CD4-positive, alpha-beta T cell treated with Interferon gamma for 1 hour (primary cell): ENCODE results near the gene PLBD1.

Source experiments
- DNase-seq: peaks from one replicate; pipeline ENCODE4 v3.0.0-alpha.2; 2020

Gene PLBD1

GRCh38 chr12:14567351-14568162 lies at the start of gene PLBD1:
PLBD1 (minus strand) TSS chr12:14567883; CDS start chr12:14567696, 187 bp downstream.
- peak; percentile 62 for DNase-seq

DNA sequence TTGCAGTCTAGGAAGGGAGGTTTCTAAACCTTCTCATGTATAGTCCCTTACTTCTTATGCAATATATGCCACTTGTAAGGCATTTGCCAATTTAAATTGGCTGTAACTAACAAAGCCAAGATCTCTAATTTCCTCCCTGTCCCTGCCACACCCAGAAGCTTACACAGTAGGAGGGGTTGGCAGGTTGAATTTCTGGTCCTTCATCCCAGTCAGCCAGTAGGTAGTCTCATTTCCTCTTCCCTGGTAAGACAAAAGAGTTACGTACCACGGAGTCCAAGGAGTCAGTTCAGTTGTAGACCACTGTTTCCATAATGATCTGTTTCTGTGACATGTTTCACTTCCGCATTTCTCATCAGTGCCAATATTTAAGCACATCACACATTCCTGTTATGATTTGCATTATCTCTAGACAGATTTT lies 47.0 kb upstream of the PLBD1 start:
- peak; percentile 15 for DNase-seq

- peak; percentile 39 for DNase-seq
Observed at GRCh38 chr12:14613718-14614117, 46.0 kb upstream of the PLBD1 start.

GRCh38 chr12:14612898-14613445 lies 45.3 kb upstream of the PLBD1 start:
- DNase-seq = no peak

DNA sequence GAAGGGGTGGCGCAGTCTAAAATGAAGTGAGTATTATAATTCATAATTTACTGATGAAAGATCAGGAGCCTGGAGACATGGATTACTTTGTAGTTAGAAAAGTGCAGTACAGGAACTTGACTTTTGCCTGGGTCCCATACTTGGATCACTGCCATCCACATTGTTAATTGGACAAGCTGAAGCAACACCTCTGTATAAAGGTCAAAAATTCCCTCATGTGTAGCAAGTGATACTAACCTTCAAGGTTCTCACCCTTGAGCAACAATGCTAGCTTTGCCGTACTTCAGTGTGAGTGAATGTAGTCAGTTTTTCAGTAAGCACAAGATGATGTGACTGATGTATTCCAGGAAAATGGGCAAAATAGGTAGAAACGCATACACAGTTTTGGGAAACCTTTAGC lies 44.6 kb upstream of the PLBD1 start:
- DNase-seq = no peak

GRCh38 chr12:14611640-14612203 lies 44.0 kb upstream of the PLBD1 start:
- DNase-seq = no peak

DNA sequence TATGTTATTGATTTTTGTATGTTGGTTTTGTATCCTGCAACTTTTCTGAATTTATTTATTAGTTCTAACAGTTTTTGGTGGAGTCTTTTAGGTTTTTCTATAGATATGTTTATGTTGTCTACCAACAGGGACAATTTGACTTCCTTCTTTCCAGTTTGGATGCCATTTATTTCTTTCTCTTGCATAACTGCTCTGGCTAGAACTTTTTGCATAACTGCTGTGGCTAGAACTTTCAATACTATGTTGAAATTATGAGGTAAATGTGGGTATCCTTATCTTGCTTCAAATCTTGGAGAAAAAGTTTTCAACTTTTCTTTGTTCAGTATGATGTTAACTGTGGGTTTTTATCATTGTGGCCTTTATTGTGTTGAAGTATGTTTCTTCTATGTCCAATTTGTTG lies 39.9 kb upstream of the PLBD1 start:
- no peak for DNase-seq

- no peak for DNase-seq
Observed at GRCh38 chr12:14605401-14605989, 37.8 kb upstream of the PLBD1 start.

DNA sequence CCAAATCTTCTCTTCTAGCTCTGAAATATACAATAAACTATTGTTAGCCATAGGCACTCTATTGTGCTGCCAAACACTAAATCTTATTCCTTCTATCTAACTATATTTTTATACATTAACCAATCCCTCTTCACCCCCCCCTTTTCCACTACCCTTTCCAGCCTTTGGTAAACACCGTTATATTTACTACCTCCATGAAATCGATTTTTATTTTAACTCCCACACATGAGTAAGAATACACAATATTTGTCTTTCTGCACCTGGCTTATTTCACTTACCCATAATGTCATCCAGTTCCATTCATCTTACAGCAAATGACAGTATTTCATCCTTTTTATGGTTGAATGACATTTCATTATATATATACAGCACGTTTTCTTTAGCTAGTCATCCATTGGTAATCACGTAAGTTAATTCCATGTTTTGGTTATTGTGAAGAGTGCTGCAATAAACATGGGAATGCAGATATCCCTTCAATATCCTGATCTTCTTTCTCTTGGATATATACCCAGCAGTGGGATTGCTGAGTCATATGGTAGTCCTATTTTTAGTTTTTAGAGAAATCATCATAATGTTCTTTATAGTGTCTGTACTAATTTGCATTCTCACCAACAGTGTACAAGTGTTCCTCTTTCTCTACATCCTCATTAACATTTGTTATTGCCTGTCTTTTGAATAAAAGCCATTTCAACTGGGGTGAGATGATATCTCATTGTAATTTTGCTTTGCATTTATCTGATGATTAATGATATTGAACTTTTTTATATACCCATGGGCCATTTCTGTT lies 34.2 kb upstream of the PLBD1 start:
- no peak for DNase-seq

DNA sequence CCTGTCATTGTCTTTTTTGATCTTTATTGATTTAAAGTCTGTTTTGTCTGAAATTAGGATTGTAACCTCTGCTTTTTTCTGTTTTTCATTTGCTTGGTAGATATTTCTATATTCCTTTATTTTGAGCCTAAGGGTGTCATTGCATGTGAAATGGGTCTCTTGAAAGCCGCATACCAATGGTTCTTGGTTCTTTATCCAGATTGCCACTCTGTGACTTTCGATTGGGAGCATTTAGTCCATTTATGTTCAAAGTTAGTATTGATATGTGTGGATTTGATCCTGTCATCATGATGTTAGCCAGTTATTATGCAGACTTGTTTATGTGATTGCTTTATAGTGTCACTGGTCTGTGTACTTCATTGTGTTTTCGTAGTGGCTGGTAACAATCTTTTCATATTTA lies 29.8 kb upstream of the PLBD1 start:
- no peak for DNase-seq

DNA sequence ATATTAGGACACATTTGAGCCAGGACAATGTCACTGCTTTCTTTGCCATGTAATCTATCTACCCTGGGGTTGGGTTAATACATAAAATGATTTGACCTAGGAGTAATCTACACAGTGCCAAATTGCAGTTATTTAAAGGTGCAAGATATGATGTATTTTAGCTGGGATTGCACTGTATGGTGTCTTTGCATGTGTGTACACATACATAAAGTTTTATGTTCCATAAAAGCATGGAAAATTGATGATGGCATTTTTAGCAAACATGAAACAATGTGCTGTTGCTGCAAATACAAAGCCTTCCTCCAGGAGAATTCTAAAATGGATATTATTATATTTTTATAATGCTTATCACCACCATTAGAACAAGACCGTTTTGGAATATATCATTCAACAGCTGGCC lies 24.0 kb upstream of the PLBD1 start:
- DNase-seq = no peak

GRCh38 chr12:14589169-14590004 lies 21.7 kb upstream of the PLBD1 start:
- DNase-seq = no peak

- DNase-seq = no peak
Observed at GRCh38 chr12:14588571-14588970, 20.9 kb upstream of the PLBD1 start.

DNA sequence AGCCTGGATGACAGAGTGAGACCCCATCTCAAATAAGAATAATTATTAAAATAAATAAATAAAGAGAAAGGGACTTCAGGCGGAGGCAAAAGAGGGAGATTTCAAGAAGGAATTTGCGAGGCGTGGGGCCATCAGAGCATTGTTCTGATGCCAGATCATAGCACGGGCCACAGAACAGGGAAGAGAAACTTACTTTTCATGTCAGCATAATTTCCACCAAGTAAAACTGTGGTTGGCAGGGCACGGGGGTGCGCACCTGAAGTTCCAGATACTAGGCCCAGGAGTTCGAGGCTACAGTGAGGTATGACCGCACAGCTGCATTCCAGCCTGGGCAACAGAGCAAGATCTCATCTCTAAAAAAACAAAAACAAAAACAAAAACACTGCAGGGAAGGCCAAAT lies 11.0 kb upstream of the PLBD1 start:
- no peak for DNase-seq

DNA sequence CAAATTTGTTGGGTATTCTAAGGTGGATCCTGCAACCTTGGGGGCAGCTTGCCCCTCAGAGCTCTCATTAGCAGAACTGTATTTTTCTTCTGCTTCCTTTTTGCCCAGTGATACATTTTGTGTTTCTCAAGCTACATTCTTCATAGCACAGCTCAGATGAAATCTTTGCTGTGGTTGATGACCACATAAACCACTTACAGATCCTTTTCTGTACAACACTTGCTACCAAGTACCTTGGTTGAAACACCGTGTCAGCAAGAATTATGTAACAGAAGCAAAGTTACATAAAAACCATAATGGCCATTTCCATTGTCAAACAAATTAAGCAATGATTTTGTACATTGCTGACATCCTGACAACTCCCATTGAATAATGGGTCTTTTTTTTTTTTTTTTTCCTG lies 9.7 kb upstream of the PLBD1 start:
- no peak for DNase-seq

DNA sequence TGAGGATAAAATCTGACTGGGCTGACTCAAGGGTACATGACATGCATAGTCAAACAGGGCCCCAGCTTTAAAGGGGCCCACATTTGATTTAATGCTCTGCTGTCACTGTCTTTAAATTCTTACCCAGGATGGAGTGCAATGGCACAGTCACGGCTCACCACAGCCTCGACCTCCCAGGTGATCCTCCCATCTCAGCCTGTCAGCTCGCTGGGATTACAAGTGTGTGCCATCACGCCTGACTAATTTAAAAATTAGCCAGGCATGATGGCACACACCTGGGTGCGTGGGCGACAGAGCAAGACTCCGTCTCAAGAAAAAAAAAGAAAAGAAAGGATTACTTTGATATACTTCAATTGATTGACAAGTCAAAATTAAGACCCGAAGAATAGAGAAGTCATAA lies 9.2 kb upstream of the PLBD1 start:
- no peak for DNase-seq

DNA sequence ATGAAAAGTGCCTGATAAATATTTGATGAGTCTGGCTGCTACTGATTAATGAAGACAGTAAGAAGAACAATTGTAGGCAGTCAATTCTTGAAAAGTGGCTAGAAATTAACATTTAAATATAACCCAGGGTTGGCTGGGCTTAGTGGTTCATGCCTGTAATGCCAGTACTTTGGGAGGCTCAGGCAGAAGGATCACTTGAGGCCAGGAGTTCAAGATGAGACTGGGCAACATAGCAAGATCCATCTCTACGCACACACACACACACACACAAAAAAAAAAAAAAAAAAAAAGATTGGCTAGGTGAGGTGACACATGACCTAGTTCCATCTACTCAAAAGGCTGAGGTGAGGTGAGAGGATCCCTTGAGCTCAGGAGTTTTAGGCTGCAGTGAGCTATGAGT lies 7.9 kb upstream of the PLBD1 start:
- DNase-seq = no peak

DNA sequence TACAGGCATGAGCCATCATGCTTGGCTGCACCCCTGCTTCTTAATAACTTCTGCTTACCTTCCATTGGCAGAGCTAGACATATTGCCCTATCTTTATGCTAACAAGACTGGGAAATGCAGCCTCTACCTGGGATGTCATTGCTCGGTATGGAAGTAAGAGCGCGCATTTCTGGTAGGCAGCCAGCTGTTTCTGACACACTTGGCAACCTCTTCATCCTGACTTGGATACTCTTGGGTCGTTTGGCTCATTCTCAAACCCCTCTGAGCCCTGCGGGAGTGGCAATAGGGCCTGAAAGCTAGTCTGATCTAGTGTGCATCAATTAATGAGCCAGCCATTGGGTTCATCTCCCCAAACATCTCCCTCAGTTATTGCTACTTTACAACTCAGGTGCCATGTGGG lies 5.4 kb upstream of the PLBD1 start:
- no peak for DNase-seq

GRCh38 chr12:14572401-14572800 lies 4.7 kb upstream of the PLBD1 start:
- no peak for DNase-seq

DNA sequence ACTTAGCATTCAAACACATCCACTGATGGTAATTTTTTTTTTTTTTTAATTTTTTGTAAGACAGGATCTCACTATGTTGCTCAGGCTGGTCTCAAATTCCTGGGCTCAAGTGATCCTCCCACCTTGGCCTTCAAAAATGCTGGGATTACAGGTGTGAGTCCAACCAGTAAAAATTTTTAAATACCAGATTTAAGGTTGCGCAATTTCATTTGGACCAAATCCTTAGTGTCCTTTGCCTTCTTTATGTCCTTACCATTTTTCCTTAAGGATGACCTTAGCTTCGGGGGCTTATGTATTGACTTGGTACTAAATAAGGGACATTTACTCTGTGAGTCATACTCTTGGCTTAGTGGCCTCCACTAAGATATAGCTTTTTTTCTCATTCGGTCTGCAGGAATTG lies 4.1 kb upstream of the PLBD1 start:
- DNase-seq = no peak

- no peak for DNase-seq
Observed at GRCh38 chr12:14570231-14570630, 2.5 kb upstream of the PLBD1 start.

- DNase-seq = no peak
Observed at GRCh38 chr12:14564336-14564959, 3.2 kb downstream of the PLBD1 start.
